SK-N-SH (cell line): Measurements from ENCODE around the gene MSH2.

Experiments
- EP300 ChIP-seq, 2 experiments: IDR thresholded peaks; 2 replicates each; pipeline versions ENCODE4 v1.4.0 to v1.6.1; 2012; ENCODE audit warnings: borderline replicate concordance in 1 of 2, low read depth in 1 of 2, low read length in 1 of 2
- FOXM1 ChIP-seq: IDR thresholded peaks from 2 replicates; pipeline ENCODE4 v1.4.0; 2012; ENCODE audit warnings: low read depth, mild to moderate bottlenecking
- JUND ChIP-seq: IDR thresholded peaks from 2 replicates; pipeline ENCODE4 v1.4.0; 2012
- MXI1 ChIP-seq: IDR thresholded peaks from 2 replicates; pipeline ENCODE4 v1.6.1; 2012; ENCODE audit warnings: mild to moderate bottlenecking, low read depth, low read length, improper control_type of control experiment
- NFIC ChIP-seq: IDR thresholded peaks from 2 replicates; pipeline ENCODE4 v1.4.0; 2012; ENCODE audit warnings: borderline replicate concordance
- RAD21 ChIP-seq: IDR thresholded peaks from 2 replicates; pipeline ENCODE4 v1.6.1; 2012; ENCODE audit warnings: mild to moderate bottlenecking, low read length
- RCOR1 ChIP-seq: fragments of 150-350 bp; IDR thresholded peaks from 2 replicates; pipeline ENCODE4 v1.6.1; 2017; ENCODE audit warnings: antibody characterized with exemption, low read length
- SIN3A ChIP-seq: IDR thresholded peaks from 2 replicates; pipeline ENCODE4 v1.6.1; 2012; ENCODE audit warnings: low read depth, mild to moderate bottlenecking, low read length, moderate library complexity, borderline replicate concordance
- YY1 ChIP-seq: IDR thresholded peaks from 2 replicates; pipeline ENCODE4 v1.4.0; 2012; ENCODE audit warnings: low read depth, mild to moderate bottlenecking
- TF ChIP-seq, protein P1 (sequence below): IDR thresholded peaks from 2 replicates; pipeline ENCODE4 v1.4.0; 2012; ENCODE audit warnings: low read depth
- TF ChIP-seq, protein P2 (sequence below): fragments of 200-600 bp; sonication (generic); IDR thresholded peaks from 2 replicates; pipeline ENCODE4 v1.6.1; 2017; ENCODE audit warnings: antibody characterized with exemption, mild to moderate bottlenecking, moderate library complexity
- TF ChIP-seq, protein P3 (sequence below): IDR thresholded peaks from 2 replicates; pipeline ENCODE4 v1.6.1; 2012; ENCODE audit warnings: mild to moderate bottlenecking, low read depth, low read length, moderate library complexity
- TF ChIP-seq, protein P4 (sequence below): fragments of 150-350 bp; IDR thresholded peaks from 2 replicates; pipeline ENCODE4 v1.6.1; 2017; ENCODE audit warnings: antibody characterized with exemption, low read length, low read depth, borderline replicate concordance

DNA sequence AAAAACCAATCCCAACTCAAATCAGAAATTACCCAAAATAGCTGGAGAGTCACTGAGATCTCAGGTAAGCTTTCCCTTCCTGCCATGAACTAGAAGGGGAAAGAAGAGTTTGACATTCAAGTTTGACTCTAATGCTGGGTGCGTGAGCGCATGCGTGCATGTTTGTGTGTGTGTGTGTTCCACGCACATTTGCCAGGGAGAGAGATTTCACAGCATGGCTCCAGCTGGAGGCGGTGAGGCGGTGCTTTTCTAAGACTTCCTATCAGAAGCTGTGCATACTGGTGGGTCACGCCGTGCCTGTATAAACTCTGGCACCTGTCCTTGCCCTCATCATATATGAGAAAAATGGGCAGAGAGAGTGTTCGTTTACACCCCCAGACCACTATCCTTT lies 116.2 kb downstream of the MSH2 start:
- no peak for TF ChIP-seq NFIC
- TF ChIP-seq, protein P1, sequence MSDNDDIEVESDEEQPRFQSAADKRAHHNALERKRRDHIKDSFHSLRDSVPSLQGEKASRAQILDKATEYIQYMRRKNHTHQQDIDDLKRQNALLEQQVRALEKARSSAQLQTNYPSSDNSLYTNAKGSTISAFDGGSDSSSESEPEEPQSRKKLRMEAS = no peak
- TF ChIP-seq, protein P2, sequence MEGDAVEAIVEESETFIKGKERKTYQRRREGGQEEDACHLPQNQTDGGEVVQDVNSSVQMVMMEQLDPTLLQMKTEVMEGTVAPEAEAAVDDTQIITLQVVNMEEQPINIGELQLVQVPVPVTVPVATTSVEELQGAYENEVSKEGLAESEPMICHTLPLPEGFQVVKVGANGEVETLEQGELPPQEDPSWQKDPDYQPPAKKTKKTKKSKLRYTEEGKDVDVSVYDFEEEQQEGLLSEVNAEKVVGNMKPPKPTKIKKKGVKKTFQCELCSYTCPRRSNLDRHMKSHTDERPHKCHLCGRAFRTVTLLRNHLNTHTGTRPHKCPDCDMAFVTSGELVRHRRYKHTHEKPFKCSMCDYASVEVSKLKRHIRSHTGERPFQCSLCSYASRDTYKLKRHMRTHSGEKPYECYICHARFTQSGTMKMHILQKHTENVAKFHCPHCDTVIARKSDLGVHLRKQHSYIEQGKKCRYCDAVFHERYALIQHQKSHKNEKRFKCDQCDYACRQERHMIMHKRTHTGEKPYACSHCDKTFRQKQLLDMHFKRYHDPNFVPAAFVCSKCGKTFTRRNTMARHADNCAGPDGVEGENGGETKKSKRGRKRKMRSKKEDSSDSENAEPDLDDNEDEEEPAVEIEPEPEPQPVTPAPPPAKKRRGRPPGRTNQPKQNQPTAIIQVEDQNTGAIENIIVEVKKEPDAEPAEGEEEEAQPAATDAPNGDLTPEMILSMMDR = no peak
- TF ChIP-seq, protein P3, sequence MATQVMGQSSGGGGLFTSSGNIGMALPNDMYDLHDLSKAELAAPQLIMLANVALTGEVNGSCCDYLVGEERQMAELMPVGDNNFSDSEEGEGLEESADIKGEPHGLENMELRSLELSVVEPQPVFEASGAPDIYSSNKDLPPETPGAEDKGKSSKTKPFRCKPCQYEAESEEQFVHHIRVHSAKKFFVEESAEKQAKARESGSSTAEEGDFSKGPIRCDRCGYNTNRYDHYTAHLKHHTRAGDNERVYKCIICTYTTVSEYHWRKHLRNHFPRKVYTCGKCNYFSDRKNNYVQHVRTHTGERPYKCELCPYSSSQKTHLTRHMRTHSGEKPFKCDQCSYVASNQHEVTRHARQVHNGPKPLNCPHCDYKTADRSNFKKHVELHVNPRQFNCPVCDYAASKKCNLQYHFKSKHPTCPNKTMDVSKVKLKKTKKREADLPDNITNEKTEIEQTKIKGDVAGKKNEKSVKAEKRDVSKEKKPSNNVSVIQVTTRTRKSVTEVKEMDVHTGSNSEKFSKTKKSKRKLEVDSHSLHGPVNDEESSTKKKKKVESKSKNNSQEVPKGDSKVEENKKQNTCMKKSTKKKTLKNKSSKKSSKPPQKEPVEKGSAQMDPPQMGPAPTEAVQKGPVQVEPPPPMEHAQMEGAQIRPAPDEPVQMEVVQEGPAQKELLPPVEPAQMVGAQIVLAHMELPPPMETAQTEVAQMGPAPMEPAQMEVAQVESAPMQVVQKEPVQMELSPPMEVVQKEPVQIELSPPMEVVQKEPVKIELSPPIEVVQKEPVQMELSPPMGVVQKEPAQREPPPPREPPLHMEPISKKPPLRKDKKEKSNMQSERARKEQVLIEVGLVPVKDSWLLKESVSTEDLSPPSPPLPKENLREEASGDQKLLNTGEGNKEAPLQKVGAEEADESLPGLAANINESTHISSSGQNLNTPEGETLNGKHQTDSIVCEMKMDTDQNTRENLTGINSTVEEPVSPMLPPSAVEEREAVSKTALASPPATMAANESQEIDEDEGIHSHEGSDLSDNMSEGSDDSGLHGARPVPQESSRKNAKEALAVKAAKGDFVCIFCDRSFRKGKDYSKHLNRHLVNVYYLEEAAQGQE = no peak
- no peak for TF ChIP-seq YY1
- TF ChIP-seq RAD21 = no peak
- TF ChIP-seq RCOR1 = no peak
- TF ChIP-seq, protein P4, sequence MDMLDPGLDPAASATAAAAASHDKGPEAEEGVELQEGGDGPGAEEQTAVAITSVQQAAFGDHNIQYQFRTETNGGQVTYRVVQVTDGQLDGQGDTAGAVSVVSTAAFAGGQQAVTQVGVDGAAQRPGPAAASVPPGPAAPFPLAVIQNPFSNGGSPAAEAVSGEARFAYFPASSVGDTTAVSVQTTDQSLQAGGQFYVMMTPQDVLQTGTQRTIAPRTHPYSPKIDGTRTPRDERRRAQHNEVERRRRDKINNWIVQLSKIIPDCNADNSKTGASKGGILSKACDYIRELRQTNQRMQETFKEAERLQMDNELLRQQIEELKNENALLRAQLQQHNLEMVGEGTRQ = no peak
- TF ChIP-seq EP300 (IDR thresholded peaks at IDR 0.05; ENCODE audit: borderline replicate concordance in 1 of 2, low read depth in 1 of 2, low read length in 1 of 2) = no peak
- TF ChIP-seq MXI1 = no peak
- no peak for TF ChIP-seq SIN3A
- TF ChIP-seq FOXM1 = no peak
- TF ChIP-seq JUND = no peak
